K562 (cell line): ENCODE data around the gene GABARAP. TPM values are rescaled to one million over a fixed set of nuclear protein-coding genes. Genes with fewer than 3 reads are reported as not detected.
A peak's percentile ranks its signal among the peaks of the same experiment; 100 is the strongest.

Source experiments
- BCLAF1 ChIP-seq, 2 experiments: fragments of 450-650 bp in 1 of 2; IDR thresholded peaks; 2 replicates each; pipeline ENCODE4 v1.6.1; 2011 to 2017; ENCODE audit warnings: low read depth in 2 of 2, antibody characterized with exemption in 1 of 2, borderline replicate concordance in 1 of 2, low read length in 1 of 2, mild to moderate bottlenecking in 1 of 2, mixed read lengths in 1 of 2; ENCODE audit not compliant: control insufficient read depth in 1 of 2
- CXXC5 ChIP-seq: fragments of 250-450 bp; sonication (Bioruptor Pico); IDR thresholded peaks from 2 replicates; pipeline ENCODE4 v1.8.0; 2022; ENCODE audit warnings: inconsistent platforms, mild to moderate bottlenecking, moderate library complexity
- PATZ1 ChIP-seq: fragments of 250-450 bp; sonication (Bioruptor Pico); IDR thresholded peaks from 2 replicates; pipeline ENCODE4 v1.5.0; 2020; ENCODE audit warnings: mild to moderate bottlenecking, borderline replicate concordance
- POLR2G ChIP-seq: fragments of 200-400 bp; formaldehyde crosslinking; IDR thresholded peaks from 2 replicates; pipeline ENCODE4 v1.6.1; 2017; ENCODE audit warnings: low read depth, mild to moderate bottlenecking, antibody characterized with exemption, low read length, moderate library complexity
- TFE3 ChIP-seq: fragments of 450-650 bp; formaldehyde crosslinking; IDR thresholded peaks from 2 replicates; pipeline ENCODE4 v1.4.0; 2020; ENCODE audit warnings: mild to moderate bottlenecking, mixed read lengths
- ZNF165 ChIP-seq: fragments of 250-450 bp; sonication (Bioruptor Pico); IDR thresholded peaks from 2 replicates; pipeline ENCODE4 v1.4.0; 2020; ENCODE audit warnings: borderline replicate concordance
- polyA plus RNA-seq, 8 experiments: library from polyadenylated mRNA; depleted of rRNA in 4 of 8; stranded (reverse) in 5 of 8; unstranded in 3 of 8; fragments of >200 nt; fragmentation: Nextera tagmentation in 2 of 8; fragmentation: Illumina TruSeq in 1 of 8; extraction: Ambion mirVana in 2 of 8; extraction: Trizol in 1 of 8; gene quantifications; 2 replicates each; pipeline versions ENCODE4 v1.2.1 to v1.2.3, GENCODE V29; 2011 to 2014; ENCODE audit warnings: inconsistent platforms in 1 of 8, missing spikeins in 1 of 8
- total RNA-seq, 7 experiments: library from RNA; depleted of rRNA in 6 of 7; stranded (reverse); fragments of >200 nt in 6 of 7; fragmentation: Illumina TruSeq in 2 of 7; extraction: Trizol in 2 of 7; gene quantifications; 2 replicates each; pipeline versions ENCODE4 v1.2.1 to v1.2.3, GENCODE V29; 2011 to 2021; ENCODE audit warnings: low replicate concordance in 1 of 7

GABARAP gene
- total and polyA plus RNA-seq, 9 of the 15 experiments (the other 6 are each of a cell fraction or from before 2014, with no cell fraction given), result 47.5 to 373 (median 152) TPM

- TF ChIP-seq BCLAF1 (IDR thresholded peaks at IDR 0.05; ENCODE audit: borderline replicate concordance in 1 of 2, control insufficient read depth in 1 of 2, low read depth in 2 of 2, low read length in 1 of 2) (no peak), ZNF165 (no peak), PATZ1 (CRISPR knock-in tag) (no peak), CXXC5 (no peak), POLR2G (peak; percentile 58), TFE3 (no peak)
These were observed 16.4 kb downstream of the GABARAP start (continued) for GRCh38 chr17:7225711-7226331.
